Thymus (tissue), 11 donors: ENCODE measurements around the gene DPF3. TPM values are rescaled to one million over a fixed set of nuclear protein-coding genes. Genes with fewer than 3 reads are reported as not detected.
A peak's percentile ranks its signal among the peaks of the same experiment; 100 is the strongest.

ENCODE experiments used
- DNase-seq, 9 donors: peaks; one replicate each; pipeline ENCODE4 v3.0.0-alpha.2; 2013; ENCODE audit warnings: low spot score in 9 of 9, low read depth in 6 of 9, missing footprints in 1 of 9
- H3K27ac ChIP-seq, 2 donors: one replicate each; pipeline ENCODE4 v1.5.1; 2013; ENCODE audit warnings: control low read depth in 1 of 2, low read depth in 1 of 2, low read length in 1 of 2, mild to moderate bottlenecking in 1 of 2, moderate library complexity in 1 of 2
- H3K27me3 ChIP-seq, 2 donors: one replicate each; pipeline ENCODE4 v1.5.1; 2013; ENCODE audit warnings: low read length in 1 of 2; ENCODE audit not compliant: control insufficient read depth in 2 of 2, insufficient read depth in 1 of 2
- H3K36me3 ChIP-seq, 2 donors: one replicate each; pipeline ENCODE4 v1.5.1; 2013; ENCODE audit warnings: low read length in 1 of 2, mild to moderate bottlenecking in 1 of 2, moderate library complexity in 1 of 2; ENCODE audit not compliant: control insufficient read depth in 2 of 2, insufficient read depth in 2 of 2
- H3K4me1 ChIP-seq, 2 donors: one replicate each; pipeline ENCODE4 v1.5.1; 2013; ENCODE audit warnings: low read length in 2 of 2; ENCODE audit not compliant: control insufficient read depth in 2 of 2, insufficient read depth in 2 of 2
- H3K4me3 ChIP-seq, 2 donors: one replicate each; pipeline ENCODE4 v1.5.1; 2013; ENCODE audit warnings: low read length in 2 of 2, control low read depth in 1 of 2, mild to moderate bottlenecking in 1 of 2
- H3K9me3 ChIP-seq, 2 donors: one replicate each; pipeline ENCODE4 v1.5.1; 2013; ENCODE audit warnings: low read length in 1 of 2, mild to moderate bottlenecking in 1 of 2; ENCODE audit not compliant: control insufficient read depth in 2 of 2, insufficient read depth in 1 of 2
- WGBS: extraction: QIAGEN DNeasy Blood & Tissue Kit; methylation state at CpG from one replicate; pipeline ENCODE4 v1.1.7; 2013; 5-methylcytosine and 5-hydroxymethylcytosine counted together
- polyA plus RNA-seq: library from polyadenylated mRNA; stranded (reverse); fragments of 200-250 nt; gene quantifications from one replicate; pipeline ENCODE4 v1.2.3, GENCODE V29; 2013
- total RNA-seq: library from RNA; stranded (reverse); fragments of 120-200 nt; gene quantifications from one replicate; pipeline ENCODE4 v1.2.4, GENCODE V29; 2013
- donor health status: healthy.

DPF3 gene
- total and polyA plus RNA-seq, 2 donors: 0.46 to 1.6 TPM

DNA sequence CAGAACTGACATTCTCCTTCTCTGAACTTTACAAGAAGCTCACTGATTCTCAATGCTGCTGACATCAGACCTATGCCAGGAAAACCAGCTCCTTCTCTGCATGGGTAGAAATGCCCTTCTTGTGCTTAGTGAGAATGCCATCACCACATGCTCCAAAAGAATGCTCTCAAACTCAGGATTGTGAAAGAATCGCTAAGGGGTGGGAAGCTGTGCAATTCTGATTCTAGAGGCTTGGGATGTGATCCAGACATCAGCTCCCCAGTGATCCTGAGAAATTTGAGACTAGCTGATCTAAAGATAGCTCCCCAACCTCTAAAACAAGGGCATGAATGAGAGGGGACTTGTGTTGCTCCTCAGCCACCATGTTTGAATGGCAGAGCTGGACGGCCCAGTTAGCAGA, 113.2 kb downstream of the DPF3 start:
- no peak for DNase-seq
- no peak overlapping the region for H3K27ac ChIP-seq
- H3K4me3 ChIP-seq: no peak overlapping the region
- H3K9me3 ChIP-seq: peaks cover 0 to 6% of the 10 kb centered on the region in 2 donors
- no peaks in the 10 kb centered on the region for H3K36me3 ChIP-seq
- H3K4me1 ChIP-seq: peaks cover 0 to 8% of the 10 kb centered on the region in 2 donors
- WGBS: 97% methylated on average over 2 of the region's 2 CpGs
- no peaks in the 10 kb centered on the region for H3K27me3 ChIP-seq

DNA sequence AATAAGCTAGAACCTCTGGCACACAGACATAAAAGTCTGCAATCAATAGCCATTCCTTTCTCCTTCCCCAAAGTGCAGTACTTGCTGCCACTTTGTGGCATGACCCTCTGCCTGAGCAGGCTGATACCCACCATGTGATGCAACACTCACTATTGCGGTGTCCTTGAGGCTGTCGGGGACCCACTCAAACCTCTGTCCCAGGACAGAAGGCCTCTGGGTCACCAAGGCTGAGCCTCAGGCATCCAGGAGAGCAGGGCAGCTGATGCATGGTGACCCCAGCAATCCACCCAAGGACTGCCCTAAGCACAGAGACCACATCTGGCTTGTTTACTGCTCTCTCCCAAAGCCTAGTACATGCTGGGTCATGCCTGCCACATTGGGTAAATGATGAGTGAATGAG, 114.2 kb downstream of the DPF3 start:
- peaks cover 0 to 8% of the 10 kb centered on the region in 2 donors for H3K4me1 ChIP-seq
- H3K27me3 ChIP-seq: no peaks in the 10 kb centered on the region
- H3K4me3 ChIP-seq: no peak overlapping the region
- H3K36me3 ChIP-seq: no peaks in the 10 kb centered on the region
- DNase-seq: no peak
- no peak overlapping the region for H3K27ac ChIP-seq
- peaks cover 0 to 6% of the 10 kb centered on the region in 2 donors for H3K9me3 ChIP-seq
- WGBS: 94% methylated on average over 2 of the region's 2 CpGs

DNA sequence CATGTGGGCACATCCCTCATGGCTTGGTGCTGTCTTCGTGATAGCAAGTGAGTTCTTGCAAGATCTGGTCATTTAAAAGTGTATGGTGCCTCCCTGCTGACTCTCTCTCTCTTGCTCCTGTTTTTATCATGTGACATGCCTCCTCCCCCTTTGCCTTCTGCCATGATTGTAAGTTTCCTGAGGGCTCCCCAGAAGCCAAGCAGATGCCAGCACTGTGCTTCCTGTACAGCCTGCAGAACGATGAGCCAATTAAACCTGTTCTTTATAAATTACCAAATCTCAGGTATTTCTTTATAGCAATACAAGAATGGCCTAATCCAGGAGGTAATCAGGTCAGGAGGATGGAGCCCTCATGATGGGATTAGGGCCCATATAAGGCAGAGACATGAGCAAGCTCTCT, 116.3 kb downstream of the DPF3 start:
- Histone ChIP-seq H3K27ac (no peak overlapping the region), H3K27me3 (no peaks in the 10 kb centered on the region), H3K4me1 (peaks cover 0 to 8% of the 10 kb centered on the region in 2 donors), H3K4me3 (no peak overlapping the region), H3K9me3 (peaks cover 0 to 6% of the 10 kb centered on the region in 2 donors), H3K36me3 (no peaks in the 10 kb centered on the region)
- DNase-seq: no peak
- 97% methylated on average over 2 of the region's 2 CpGs for WGBS

DNA sequence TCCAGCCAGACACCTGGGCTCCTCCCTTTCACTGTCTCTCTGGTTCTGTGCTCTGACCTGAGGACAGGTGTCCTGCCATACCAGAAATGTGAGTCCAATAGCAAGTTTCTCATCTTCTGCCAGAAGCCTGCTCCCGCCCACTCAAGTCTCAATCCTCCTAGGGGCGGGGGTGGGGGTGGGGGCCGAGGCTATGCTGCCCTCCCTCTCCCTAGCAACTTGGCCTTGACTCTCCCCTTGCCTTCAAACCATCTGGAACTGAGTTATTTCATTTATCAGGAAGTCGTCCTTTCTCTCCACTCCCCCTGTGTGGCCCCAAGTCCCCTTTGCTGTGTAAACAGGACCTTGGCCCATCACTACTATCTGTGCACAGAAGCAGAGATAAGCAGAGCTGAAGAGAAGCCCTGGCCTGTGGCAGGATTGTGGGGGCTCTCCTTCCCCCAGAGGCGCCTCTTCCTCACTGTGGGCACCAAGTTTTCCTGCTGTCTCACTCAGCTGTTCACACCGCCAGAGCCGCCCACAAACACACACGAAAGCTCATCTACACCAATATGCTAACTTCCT, 117.1 kb downstream of the DPF3 start:
- 53% methylated on average over 8 of the region's 8 CpGs for WGBS
- peak in 4 of 9 donors; percentile 6 to 44 (median 13) for DNase-seq
- no peaks in the 10 kb centered on the region for H3K27me3 ChIP-seq
- H3K27ac ChIP-seq: no peak overlapping the region
- no peaks in the 10 kb centered on the region for H3K36me3 ChIP-seq
- H3K4me3 ChIP-seq: no peak overlapping the region
- H3K4me1 ChIP-seq: peaks cover 0 to 8% of the 10 kb centered on the region in 2 donors
- H3K9me3 ChIP-seq: peaks cover 0 to 6% of the 10 kb centered on the region in 2 donors

DNA sequence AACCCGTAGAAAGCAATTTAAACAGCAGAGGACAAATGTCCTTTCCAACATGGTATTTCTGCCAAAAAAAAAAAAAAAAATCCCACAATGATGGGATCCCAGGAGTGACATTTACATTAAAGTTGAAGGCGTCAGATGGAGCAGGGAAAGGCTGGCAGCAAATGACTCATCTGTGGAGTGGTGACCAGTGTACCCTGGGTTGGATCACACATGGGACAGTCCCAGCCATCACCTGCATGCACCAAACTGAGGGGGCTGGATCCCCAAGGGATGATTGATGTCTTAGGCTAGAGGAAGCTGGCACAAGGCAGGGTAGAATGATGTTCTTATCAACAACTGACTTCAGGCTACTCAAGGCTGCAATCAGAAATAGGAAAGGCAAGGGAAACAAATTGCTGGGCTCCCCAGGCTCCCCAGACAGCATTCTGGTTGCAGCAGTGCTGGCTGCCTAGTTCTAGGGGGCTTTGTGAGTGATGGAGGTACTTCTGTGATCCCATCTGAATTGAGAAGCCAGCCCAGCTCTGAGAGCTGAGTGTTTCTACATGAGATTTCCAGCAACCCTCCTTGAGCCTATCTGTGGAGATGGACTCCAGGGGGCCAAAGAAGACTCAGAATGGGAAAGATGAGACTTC, 117.9 kb downstream of the DPF3 start:
- no peaks in the 10 kb centered on the region for H3K27me3 ChIP-seq
- H3K36me3 ChIP-seq: no peaks in the 10 kb centered on the region
- peaks cover 0 to 8% of the 10 kb centered on the region in 2 donors for H3K4me1 ChIP-seq
- H3K4me3 ChIP-seq: no peak overlapping the region
- WGBS: 94% methylated on average over 2 of the region's 2 CpGs
- H3K9me3 ChIP-seq: peaks cover 0 to 6% of the 10 kb centered on the region in 2 donors
- DNase-seq: no peak
- no peak overlapping the region for H3K27ac ChIP-seq

DNA sequence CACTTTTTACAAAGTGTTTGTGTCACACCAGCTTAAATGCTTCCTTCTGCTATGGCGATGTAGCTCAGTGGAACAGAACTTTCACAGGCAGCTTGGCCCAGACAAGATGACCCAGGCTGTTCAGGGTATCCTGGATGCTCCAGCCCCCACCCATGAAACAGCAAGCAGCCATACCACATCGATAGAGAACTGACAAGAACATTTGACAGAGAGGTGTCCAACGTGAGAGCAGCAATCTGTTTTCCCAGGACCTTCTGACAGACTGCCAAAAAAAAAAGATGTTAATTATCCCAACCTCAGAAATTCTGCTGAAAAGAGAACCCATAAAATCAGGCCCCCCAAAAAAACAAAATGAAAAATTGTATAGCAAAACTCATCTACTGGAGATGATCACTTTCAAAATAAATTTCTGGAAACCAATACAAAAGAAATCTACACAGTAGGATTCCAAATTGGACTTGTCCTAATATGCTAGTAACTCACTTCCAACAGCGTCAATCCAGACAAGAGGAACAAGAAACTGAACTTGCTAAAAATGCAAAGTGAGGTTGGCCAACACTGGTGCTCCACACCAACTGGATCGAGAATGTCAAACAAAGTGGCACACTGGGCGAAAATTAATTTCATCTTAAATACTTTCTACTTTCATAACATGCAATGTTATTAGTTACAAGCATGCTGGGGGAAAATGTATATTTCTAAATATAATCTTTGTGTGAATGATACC, 118.8 kb downstream of the DPF3 start:
- 85% methylated on average over 6 of the region's 6 CpGs for WGBS
- Histone ChIP-seq H3K27ac (no peak overlapping the region), H3K36me3 (no peaks in the 10 kb centered on the region), H3K27me3 (no peaks in the 10 kb centered on the region), H3K9me3 (peaks cover 0 to 6% of the 10 kb centered on the region in 2 donors), H3K4me1 (peaks cover 0 to 8% of the 10 kb centered on the region in 2 donors), H3K4me3 (no peak overlapping the region)
- DNase-seq: no peak

DNA sequence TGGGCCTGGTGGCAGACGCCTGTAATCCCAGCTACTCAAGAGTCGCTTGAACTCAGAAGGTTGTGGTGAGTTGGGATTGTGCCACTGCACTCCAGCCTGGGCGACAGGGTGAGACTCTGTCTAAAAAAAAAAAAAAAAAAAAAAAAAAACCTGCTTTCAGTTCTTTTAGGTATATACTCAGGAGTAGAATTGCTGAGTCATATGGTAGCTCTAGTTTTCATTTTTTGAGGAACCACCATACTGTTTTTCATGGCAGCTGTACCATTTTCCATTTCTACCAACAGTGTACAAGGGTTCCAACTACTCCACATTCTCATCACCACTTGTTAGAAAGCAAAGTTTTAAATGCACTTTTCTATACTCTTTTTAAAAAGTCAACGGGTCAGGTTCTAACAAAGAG, 119.8 kb downstream of the DPF3 start:
- Histone ChIP-seq H3K36me3 (no peaks in the 10 kb centered on the region), H3K27me3 (no peaks in the 10 kb centered on the region), H3K4me3 (no peak overlapping the region), H3K9me3 (peaks cover 0 to 6% of the 10 kb centered on the region in 2 donors), H3K27ac (no peak overlapping the region), H3K4me1 (peaks cover 0 to 8% of the 10 kb centered on the region in 2 donors)
- WGBS: 94% methylated on average over 4 of the region's 4 CpGs
- DNase-seq: no peak

DNA sequence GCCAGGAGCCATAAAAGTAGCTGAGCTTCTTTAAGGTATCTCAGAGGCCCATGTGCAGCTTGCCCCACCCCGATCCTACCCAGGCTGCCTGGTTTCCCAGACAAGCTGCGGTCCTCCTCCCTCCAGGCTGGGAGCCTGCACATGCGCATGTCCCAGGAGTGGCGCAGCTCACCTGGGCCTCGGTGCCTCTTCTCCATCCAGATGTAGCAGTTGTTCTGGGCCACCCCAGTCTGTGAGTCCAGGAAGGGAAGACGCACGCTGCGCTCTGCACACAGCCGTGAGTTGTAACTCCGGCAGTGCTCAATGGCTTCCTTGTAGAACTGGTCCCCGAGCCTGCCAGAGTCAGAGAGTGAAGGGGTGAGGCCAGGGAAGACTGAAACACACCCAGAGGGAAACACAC, 122.3 kb downstream of the DPF3 start:
- no peak overlapping the region for H3K4me3 ChIP-seq
- H3K27ac ChIP-seq: no peak overlapping the region
- H3K9me3 ChIP-seq: peaks cover 0 to 3% of the 10 kb centered on the region in 2 donors
- peaks cover 0 to 3% of the 10 kb centered on the region in 2 donors for H3K4me1 ChIP-seq
- no peaks in the 10 kb centered on the region for H3K36me3 ChIP-seq
- 96% methylated on average over 11 of the region's 11 CpGs for WGBS
- H3K27me3 ChIP-seq: no peaks in the 10 kb centered on the region
- DNase-seq: no peak

DNA sequence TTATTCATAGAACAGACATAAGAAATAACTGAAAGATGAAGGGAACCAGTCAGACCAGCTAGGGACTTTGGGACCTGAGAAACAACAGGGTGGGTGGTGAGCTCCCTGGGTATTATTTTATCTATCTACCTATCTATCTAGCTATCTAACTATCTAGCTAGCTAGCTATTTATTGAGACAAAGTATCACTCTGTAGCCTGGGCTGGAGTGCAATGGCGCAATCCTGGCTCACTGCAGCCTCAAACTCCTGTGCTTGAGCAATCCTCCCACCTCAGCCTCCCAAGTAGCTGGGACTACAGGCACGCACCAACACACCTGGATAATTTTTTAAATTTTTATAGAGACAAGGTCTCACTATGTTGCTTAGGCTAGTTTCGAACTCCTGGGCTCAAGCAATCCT, 127.6 kb downstream of the DPF3 start:
- Histone ChIP-seq H3K36me3 (no peaks in the 10 kb centered on the region), H3K27me3 (no peaks in the 10 kb centered on the region), H3K4me1 (no peaks in the 10 kb centered on the region), H3K4me3 (no peak overlapping the region), H3K27ac (no peak overlapping the region), H3K9me3 (peaks cover 0 to 7% of the 10 kb centered on the region in 2 donors)
- WGBS: 95% methylated on average over 3 of the region's 3 CpGs
- DNase-seq: no peak
